ENCODE data around the gene CRTC1. TPM values are rescaled to one million over a fixed set of nuclear protein-coding genes. Genes with fewer than 3 reads are reported as not detected.

The CRTC1 gene
- total and polyA plus RNA-seq, 9 of the 15 experiments (the other 6 are each of a cell fraction or from before 2014, with no cell fraction given) = 0.25 to 3.8 (median 1.2) TPM; not detected in 2

DNA sequence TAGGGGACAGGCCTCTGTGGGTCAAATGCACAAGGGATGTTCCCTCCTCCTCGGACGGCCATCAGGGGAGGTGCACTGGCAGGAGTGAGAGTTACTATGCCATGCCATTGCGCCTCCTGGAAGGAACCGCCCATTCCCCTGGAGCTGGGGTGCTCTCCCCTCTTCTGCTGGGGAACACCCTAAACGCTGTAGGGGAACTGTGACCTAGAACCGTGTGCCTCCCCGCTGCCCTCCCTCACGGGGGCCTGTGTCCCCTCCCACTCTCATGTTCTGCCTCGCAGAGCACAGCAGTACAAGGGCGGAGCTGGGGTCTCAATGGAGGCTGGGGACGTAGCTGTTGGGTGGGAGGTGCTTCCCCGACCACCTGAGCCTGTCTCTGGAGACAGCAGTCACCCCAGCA is 17.2 kb upstream of the CRTC1 start:
- BruUV-seq (replicated peaks) = no TSS peak
- Histone ChIP-seq H3K9me3 (replicated peaks; ENCODE audit: control insufficient read depth, insufficient read depth, low read depth, low read length) (no peaks in the 10 kb centered on the region), H3K27ac (ENCODE audit: extremely low read depth, low read depth, low read length) (no peak overlapping the region), H2AFZ (ENCODE audit: low read depth, low read length) (no peak overlapping the region), H3K9me1 (ENCODE audit: control insufficient read depth, insufficient read depth, low read length) (no peaks in the 10 kb centered on the region), H3K79me2 (ENCODE audit: control insufficient read depth, insufficient read depth, low read length) (no peaks in the 10 kb centered on the region), H3K4me2 (ENCODE audit: insufficient read depth, low read length) (no peak overlapping the region), H3K36me3 (ENCODE audit: control insufficient read depth, insufficient read depth, low read length) (peaks cover 20% of the 10 kb centered on the region; the same call in 2 of the 3 replicates), H4K20me1 (replicated peaks; ENCODE audit: control insufficient read depth, insufficient read depth, low read length) (peaks cover 1% of the 10 kb centered on the region; the same call in 1 of the 2 replicates), H3K4me3 (no peak overlapping the region), H3K4me1 (replicated peaks in 1 of 2; ENCODE audit: control insufficient read depth in 2 of 2, insufficient read depth in 2 of 2, low read length in 2 of 2) (peaks cover 0 to 19% of the 10 kb centered on the region in 2 experiments; a peak in 1 of 5 replicates), H3K27me3 (ENCODE audit: control insufficient read depth in 2 of 2, insufficient read depth in 2 of 2, low read length in 2 of 2) (no peaks in the 10 kb centered on the region), H3K9ac (ENCODE audit: insufficient read depth in 1 of 2, low read depth in 2 of 2, low read length in 2 of 2) (no peak overlapping the region; a peak in 1 of 4 replicates)
- no peak for FAIRE-seq
- CTCF ChIA-PET (ENCODE audit: low intra/inter-chr PET ratio) = no interaction called here
- intact Hi-C loops (cut with micrococcal nuclease) (no loop called here), in situ Hi-C loops (cut with MboI) (no loop called here)
- ATAC-seq = no peak
- no peak for DNase-seq (ENCODE audit: extremely low read depth in 1 of 4, low spot score in 3 of 4)
- POLR2A ChIA-PET = no interaction called here
- no peak for TF ChIP-seq HLTF (IDR thresholded peaks at IDR 0.05)
- TF ChIP-seq NONO (IDR thresholded peaks at IDR 0.05; ENCODE audit: low read depth in 2 of 2, low read length in 1 of 2) = no peak
- TF ChIP-seq, protein P1, sequence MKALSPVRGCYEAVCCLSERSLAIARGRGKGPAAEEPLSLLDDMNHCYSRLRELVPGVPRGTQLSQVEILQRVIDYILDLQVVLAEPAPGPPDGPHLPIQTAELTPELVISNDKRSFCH (CRISPR knock-in tag; IDR thresholded peaks at IDR 0.05) = no peak
- TF ChIP-seq, protein P1 (tag; IDR thresholded peaks at IDR 0.05) = no peak
- no peak for TF ChIP-seq WHSC1 (IDR thresholded peaks at IDR 0.05; ENCODE audit: low read length)
- TF ChIP-seq ZNF212 (CRISPR knock-in tag; IDR thresholded peaks at IDR 0.05) = no peak
- TF ChIP-seq ESRRB (CRISPR knock-in tag; IDR thresholded peaks at IDR 0.05; ENCODE audit: borderline replicate concordance) = no peak
- TF ChIP-seq, protein P2, sequence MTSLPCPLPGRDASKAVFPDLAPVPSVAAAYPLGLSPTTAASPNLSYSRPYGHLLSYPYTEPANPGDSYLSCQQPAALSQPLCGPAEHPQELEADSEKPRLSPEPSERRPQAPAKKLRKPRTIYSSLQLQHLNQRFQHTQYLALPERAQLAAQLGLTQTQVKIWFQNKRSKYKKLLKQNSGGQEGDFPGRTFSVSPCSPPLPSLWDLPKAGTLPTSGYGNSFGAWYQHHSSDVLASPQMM (CRISPR knock-in tag; IDR thresholded peaks at IDR 0.05) = no peak
- TF ChIP-seq ZNF408 (CRISPR knock-in tag; IDR thresholded peaks at IDR 0.05; ENCODE audit: low read depth) = no peak
- TF ChIP-seq CHD2 (IDR thresholded peaks at IDR 0.05; ENCODE audit: low read depth, low read length) = no peak
- TF ChIP-seq, protein P3, sequence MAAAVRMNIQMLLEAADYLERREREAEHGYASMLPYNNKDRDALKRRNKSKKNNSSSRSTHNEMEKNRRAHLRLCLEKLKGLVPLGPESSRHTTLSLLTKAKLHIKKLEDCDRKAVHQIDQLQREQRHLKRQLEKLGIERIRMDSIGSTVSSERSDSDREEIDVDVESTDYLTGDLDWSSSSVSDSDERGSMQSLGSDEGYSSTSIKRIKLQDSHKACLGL (CRISPR knock-in tag; IDR thresholded peaks at IDR 0.05; ENCODE audit: borderline replicate concordance, poor library complexity, severe bottlenecking) = no peak
- TF ChIP-seq NFE2L1 (tag; IDR thresholded peaks at IDR 0.05; ENCODE audit: borderline replicate concordance, low read depth) = no peak
- TF ChIP-seq ZBTB17 (CRISPR knock-in tag; IDR thresholded peaks at IDR 0.05) = no peak
- WGBS (ENCODE audit: insufficient coverage, low coverage, missing lambda C conversion rate) = 56% methylated on average over 11 of the region's 12 CpGs

All from K562 (cell line).